Measurements from ENCODE around the gene CIDEB.
"Not testable (repeated sequence)": the region's sequence is repeated elsewhere in the genome, so short reads cannot be mapped to it uniquely, and the experiment has no call there.

CIDEB gene

GRCh38 chr14:24331731-24332267 lies 24.0 kb upstream of the CIDEB start:
- FAIRE-seq = no peak

GRCh38 chr14:24330973-24331674 lies 23.3 kb upstream of the CIDEB start:
- no peak for FAIRE-seq

GRCh38 chr14:24329736-24330135 lies 22.0 kb upstream of the CIDEB start:
- no peak for FAIRE-seq

- FAIRE-seq = no peak
These were observed 21.4 kb upstream of the CIDEB start for GRCh38 chr14:24329073-24329663.

DNA sequence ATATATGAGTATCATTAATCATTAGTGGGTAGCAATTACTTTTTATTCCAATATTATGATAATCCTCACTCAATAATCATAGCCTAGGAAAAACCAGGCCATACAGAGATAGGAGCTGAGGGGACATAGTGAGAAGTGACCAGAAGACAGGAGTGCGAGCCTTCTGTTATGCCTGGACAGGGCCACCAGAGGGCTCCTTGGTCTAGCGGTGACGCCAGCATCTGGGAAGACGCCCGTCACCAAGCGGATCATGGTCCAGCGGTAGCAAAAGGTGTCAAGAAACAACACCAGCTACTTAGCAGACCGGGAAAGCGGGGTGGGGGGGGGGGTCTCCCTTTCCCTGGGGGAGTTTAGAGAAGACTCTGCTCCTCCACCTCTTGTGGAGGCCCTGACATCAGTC lies 20.1 kb upstream of the CIDEB start:
- FAIRE-seq = not testable (repeated sequence)

DNA sequence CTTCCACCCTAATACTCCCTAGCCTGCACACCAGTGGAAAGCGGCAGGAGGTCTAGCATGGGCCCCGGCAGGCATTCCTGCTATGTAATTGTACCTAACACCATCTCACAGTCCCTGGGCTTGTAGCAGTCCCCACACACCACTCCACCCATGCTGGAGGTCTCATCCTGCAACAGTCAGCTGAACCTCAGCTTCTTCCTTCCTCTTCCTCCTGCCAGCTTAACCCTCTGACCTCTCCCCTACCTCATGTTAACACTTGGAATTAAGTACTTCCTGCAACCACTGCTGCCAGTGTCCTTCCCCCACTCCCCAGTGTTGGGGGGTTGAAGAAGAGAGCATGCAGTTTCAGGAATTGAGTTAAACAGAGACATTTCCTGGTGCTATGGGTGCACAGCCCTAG lies 19.5 kb upstream of the CIDEB start:
- FAIRE-seq = no peak

GRCh38 chr14:24325963-24326362 lies 18.2 kb upstream of the CIDEB start:
- no peak for FAIRE-seq

DNA sequence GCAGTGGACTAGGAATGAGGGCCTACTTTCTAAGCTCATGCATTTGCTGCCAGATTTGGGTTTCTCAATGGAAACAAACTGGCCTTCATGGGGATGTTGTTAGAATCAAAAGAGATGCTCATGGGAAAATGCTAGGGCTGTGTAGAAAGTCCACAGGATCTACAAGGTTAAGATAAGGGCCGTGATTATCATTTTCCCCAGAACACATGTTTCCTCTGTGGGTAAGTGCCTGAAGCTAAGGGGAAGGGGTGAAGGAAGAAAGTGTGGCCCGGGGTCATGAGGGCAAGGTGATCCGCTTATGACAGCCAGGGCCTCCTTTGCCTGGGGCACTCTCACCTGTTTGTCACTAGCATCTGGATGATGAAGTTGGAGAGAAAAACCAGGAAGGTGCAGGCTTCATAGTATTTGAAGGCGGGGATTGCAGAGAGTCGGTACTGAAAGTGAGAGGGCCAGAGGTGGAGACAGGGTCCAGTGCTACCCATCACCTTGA lies 17.3 kb upstream of the CIDEB start:
- no peak for FAIRE-seq

- FAIRE-seq = no peak
These were observed 16.2 kb upstream of the CIDEB start for GRCh38 chr14:24324024-24324423.

DNA sequence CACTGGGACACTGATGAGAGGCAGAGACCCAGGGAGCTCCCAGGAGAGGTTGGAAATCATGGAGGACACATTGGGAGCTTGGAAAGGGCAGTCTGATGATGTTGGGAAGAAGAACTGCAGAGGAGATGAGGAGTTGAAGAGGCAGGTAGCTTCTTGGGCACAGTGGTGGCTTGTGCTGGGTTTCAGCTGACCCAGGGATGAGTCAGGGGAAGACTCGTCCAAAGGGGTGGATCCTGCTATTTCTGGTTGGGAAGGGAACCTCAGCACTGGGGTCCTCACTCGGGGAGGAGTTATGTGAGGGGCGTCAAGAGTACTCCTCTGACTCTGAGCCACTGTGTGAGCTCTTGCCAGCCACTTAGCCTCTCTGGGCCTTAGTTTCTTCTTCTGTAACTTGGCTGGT lies 15.6 kb upstream of the CIDEB start:
- FAIRE-seq = no peak

- no peak for FAIRE-seq
These were observed 14.9 kb upstream of the CIDEB start for GRCh38 chr14:24322672-24323071.

GRCh38 chr14:24321212-24321975 lies 13.6 kb upstream of the CIDEB start:
- no peak for FAIRE-seq

- no peak for FAIRE-seq
These were observed 9.6 kb upstream of the CIDEB start for GRCh38 chr14:24317141-24317928.

GRCh38 chr14:24316597-24316950 lies 8.8 kb upstream of the CIDEB start:
- FAIRE-seq = no peak

GRCh38 chr14:24315807-24316596 lies 8.2 kb upstream of the CIDEB start:
- FAIRE-seq = no peak

- FAIRE-seq = no peak
These were observed 7.5 kb upstream of the CIDEB start for GRCh38 chr14:24315243-24315806.

GRCh38 chr14:24314377-24315193 lies 6.8 kb upstream of the CIDEB start:
- no peak for FAIRE-seq

- no peak for FAIRE-seq
These were observed 6.1 kb upstream of the CIDEB start for GRCh38 chr14:24313913-24314312.

DNA sequence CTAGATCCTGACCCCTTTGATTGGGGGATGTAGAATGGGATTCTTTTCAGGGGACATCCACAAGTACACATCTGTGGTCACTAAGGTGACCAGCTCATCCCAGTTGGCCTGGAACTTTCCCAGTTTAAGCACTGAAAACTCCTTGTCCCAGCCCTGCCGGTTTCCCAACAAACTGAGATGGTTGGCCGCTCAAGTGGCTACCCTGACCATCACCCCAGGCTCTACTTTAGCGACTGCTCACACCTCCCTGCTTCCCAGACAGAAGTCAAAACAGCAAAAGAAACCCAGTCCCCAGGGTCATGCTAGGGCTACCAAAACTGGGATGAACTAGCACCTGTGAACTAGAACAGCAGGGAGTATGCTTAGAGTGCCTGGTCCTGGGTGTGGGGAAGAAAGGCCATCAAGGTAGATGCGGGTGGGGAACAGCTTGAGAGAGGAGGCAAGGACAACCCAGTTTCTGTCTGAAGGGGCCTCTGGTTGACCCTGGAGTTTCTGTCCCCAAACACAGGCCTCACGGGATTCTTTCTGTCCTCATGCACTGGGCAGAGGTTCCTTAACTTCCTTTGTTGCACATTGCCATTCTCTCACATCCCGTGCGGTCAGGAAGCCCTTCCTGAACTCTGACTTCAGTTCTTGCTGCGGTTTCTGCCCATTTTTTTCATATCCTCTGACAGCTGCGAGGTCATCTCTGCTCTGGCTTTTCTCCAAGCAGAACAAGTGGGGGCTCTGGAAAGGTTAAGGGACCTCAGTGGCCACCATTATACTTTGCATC lies 5.1 kb upstream of the CIDEB start:
- FAIRE-seq = no peak

Data from TTC549 (cell line).